Stimulated activated CD4-positive, alpha-beta T cell treated with anti-CD3 and anti-CD28 coated beads, Interleukin-1b, Interleukin-23, amount 100 ng/mL, for 4 hours (primary cell): ENCODE results near the gene PRKAB2.
"Not testable (repeated sequence)": the region's sequence is repeated elsewhere in the genome, so short reads cannot be mapped to it uniquely, and the experiment has no call there.

Experiments used
- DNase-seq, 2 donors: peaks; one replicate each; pipeline ENCODE4 v3.0.0-alpha.2; 2020; ENCODE audit warnings: low read depth in 2 of 2

The PRKAB2 gene

DNA sequence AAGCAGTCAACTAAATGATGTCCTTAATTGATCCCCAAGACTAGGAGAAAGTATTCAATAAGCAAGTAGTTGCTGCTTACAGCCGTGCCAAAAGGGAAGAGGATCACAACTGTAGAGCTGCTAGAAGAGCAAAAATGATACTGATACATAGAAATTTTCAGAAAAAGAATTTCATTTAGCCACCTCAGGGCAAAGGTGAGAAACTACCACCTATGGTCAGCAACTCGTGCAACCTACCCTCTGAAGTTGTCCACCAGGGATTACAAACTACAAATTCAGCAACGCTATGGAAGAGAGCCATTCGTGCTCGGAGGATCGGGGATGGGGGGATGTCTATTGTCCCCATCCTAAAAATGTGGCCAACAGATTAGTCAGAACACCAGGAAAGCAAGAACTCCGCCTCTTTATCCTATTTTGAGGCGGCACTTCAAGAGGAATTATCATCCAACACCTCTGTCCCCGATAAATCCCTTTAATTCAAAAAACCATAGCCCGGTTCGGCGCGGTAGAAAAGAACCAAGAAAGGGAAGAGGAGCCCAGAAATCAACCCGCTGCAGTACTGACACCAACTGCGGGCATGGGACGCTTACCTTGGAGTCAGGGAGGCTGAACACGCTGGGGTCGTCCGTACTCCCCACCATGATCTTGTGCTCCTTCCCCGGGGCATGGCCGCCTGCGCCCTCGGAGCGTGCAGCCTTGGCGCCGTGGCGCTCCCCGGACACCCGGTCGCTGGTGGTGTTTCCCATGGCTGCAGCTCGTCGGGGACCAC lies 687 bp downstream of the PRKAB2 start:
- DNase-seq, result no peak

DNA sequence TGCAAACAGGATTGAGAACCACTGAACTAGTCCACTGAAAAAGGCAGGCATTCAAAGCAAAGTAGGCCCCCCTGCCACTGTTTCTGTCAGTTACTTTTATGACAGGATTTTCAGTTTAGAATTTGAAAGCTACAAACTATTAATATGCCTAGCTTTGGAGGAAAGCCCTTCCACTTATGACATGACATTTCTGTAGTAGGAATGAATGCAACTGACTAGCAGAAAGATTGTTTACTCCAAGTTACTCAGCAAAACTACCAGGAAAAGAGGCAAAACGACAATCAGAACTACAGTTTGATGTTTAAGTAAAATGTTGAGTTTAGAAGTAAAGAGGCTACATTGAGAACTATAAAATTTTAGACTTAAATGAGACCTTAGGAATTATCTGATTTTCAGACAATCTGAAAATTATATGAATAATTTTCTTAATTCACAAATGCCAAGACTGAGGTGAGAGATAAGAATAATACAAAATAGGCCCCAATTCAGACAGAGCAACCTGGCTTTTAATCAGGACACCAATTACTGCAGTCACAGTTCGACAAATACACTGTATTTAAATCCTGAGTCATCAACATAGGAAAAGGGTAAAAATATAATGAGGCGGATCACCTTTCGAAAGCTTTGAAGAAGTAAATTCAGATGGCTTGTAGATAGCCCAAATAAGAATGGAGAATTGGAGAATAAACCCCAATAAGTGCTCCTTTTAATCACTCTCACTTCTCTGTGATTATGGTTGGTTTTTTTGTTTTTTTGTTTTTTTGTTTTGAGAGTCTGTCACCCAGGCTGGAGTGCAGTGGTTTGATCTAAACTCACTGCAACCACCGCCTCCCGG lies 2.2 kb downstream of the PRKAB2 start:
- no peak for DNase-seq

DNA sequence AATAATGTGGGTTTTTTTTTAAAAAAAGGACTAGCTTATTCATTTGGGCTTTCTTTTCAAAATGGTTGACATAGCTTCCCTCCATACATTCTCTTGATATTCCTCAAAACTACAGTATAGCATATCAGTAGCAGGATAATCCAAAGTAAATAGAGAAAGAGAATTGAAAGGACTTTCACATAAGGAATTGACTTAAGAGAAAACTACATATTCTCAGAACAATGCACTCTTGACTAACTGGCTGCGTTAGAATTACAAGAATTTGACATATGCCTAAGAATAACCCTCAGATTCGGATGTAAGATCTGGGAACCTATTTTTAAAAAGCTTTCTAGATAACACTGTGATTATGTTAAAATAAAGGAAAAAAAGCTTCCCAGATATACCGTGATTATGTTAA lies 3.1 kb downstream of the PRKAB2 start:
- DNase-seq, result no peak

DNA sequence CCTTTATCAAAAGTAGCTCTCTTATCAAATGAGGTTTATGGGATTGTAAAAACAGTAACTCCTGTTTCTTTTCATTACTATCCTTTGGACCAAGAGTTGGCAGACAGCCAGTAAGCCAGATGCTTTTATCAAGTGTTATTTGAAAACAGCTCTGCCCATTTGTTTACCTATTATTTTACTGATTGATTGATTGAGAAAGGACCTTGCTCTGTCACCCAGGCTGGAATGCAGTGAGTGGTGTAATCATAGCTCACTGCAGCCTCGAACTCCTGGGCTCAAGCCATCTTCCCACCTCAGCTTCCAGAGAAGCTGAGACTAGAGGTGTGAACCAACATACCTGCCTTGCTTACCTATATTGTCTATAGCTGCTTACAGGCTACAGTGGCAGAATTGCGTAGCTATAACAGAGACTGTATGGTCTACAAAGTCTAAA lies 3.6 kb downstream of the PRKAB2 start:
- DNase-seq, result no peak

DNA sequence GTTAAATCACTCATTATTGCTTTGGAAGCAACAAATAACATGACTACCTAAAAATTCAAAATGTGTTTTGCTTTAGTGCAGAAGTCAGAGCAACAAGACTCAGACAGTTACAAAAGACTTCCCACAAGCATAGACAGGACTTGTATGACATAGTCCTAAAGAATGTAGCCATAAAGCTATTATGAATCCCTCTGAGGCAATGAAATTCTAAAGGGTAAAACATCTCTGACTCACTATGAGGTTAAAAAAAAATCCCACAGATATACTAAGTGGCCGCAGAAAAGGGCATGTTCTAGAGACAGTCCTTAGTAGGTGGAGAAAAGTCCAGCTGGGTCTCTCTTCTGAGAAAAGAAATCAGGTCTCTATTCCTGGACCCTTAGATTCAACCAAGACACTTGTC lies 4.9 kb downstream of the PRKAB2 start:
- no peak for DNase-seq

DNA sequence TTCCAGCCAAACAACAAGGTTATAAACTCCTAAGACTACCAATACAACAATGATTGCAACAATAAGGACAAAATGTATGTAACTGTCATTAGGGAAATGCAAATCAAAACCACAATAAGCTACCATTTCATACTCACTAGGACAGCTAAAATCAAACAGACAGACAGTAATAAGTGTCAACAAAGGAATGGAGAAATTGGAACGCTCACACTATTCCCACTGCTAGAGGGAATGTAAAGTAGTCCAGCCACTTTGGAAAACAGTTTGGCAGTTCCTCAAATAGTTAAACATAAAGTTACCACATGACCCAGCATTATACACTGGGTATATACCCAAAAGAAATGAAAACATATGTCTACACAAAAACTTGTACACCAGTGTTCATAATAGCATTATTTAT lies 9.3 kb downstream of the PRKAB2 start:
- DNase-seq, result no peak

DNA sequence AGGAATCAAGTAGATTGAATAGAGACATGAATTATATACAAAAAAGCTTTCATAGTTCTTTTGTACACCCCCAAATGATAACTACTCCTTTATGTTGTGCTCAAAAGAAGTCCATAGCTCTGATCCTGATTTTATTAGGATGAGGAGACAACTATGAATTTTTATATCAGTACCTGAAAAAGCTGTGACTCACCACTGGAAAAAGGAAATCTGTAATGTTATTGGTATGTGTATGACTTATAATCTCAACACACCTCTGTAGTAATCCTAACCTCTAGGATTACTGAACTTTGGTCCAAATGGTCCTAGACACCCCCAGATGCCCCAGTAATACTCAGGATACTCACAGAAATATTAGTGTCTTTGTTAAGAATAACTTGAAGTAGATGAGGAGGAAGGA lies 10.2 kb downstream of the PRKAB2 start:
- DNase-seq, result no peak

DNA sequence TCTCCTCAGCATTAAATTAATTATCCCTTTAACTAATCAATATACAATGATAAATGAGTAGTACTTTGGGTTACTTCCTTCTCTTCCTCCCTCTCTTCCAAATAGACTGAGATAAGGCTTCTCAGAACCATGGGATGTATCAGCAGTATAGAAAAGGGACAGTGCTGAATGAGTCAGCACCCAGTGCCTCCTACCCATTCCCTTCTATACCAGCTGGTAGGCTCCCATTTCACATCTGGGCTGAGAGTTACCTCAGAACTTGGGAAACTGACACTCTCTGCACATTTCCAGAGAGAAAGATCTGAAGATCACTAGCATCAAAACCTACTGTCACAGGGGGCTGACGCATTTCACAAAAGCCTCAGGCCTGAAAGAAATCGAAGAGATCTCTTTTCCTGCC lies 15.2 kb downstream of the PRKAB2 start:
- DNase-seq, result not testable (repeated sequence)

DNA sequence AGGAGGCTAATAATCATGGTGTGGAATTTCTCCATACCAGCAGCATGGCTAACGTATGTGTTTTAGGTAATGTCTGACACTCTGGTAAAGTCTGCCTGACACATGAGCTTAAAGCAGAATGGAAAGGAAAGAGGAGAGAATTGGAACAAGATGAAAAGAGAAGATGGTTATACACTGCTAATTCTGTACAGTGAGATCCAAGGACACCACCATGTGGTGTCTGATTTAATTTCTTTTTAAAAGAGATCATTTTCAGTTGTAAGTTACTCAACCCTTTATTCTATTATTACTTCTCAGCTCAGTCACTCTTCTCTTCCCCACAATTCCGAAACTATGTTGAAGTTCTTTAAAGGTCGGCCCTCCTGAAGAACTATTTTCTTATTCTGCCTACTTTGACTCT lies 15.6 kb downstream of the PRKAB2 start:
- DNase-seq, result no peak

DNA sequence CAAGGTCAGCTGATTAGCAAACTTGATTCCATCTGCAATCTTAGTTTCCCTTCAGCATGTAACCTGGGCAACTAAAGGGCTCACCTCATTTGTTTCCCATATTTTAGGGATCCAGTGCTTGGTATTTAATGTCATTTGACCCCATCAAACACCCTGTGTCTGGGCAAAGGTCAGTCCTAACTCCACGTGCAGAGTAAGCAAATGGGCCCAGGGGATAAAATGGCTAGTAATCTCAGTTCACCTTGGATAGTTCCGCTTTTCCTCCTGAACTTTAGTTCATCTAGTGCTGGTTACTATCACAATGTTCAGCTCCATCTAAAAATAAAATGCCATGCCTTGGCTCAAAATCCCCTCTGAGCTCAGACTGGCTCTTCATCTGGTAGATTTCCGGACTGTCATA lies 19.5 kb downstream of the PRKAB2 start:
- no peak for DNase-seq

DNA sequence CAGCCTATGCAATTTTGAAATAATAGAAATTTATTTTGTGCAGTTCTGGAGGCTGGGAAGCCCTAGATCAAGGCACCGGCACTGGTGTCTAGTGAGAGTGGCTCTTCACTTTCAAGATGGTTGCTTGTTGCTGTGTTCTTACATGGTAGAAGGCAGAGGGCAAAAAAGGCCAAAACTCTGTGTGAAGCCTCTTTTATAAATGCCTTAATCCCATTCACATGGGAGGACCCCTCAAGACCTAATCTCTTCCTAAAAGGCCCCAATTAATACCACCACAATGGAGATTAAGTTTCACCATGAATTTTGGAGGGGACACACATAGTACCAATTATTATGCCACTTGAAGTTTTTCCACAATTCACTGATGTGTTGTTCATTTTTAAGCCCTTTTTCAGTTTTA lies 21.0 kb downstream of the PRKAB2 start:
- DNase-seq, result no peak

DNA sequence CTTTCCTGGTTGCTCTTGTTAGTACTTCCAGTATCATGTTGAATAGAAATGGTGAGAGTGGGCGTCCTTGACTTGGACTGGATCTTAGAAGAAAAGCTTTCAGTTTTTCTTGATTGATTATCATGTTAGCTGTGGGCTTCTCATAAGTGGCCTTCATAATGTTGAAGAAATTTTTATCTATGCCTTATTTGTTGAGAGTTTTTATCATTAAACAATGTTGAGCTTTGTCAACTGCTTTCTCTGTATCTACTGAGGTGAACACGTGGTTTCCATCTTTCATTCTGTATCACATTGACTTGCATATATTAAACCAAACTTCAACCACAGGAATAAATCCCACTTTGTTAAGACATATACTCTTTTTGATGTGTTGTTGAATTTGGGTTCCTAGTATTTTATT lies 29.4 kb downstream of the PRKAB2 start:
- no peak for DNase-seq

DNA sequence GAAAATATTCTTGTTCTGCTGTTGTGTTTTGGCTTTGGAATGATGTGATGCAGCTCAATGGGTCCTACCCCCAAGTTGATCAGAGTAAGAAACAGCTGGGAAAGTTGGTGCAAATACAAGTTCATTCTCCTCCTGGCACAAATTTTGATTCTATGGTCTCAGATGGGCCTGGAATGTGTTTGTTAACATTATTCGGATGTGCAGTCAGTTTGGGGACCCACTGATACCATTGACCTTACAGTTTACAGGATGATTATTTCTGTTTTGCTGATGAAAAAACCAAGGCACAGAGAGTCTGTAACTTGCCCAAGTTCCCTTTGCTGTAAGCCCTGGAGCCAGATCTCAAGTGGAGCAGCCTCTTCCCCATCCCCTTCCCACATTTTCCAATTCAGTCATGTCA lies 41.5 kb downstream of the PRKAB2 start:
- DNase-seq, result not testable (repeated sequence)

DNA sequence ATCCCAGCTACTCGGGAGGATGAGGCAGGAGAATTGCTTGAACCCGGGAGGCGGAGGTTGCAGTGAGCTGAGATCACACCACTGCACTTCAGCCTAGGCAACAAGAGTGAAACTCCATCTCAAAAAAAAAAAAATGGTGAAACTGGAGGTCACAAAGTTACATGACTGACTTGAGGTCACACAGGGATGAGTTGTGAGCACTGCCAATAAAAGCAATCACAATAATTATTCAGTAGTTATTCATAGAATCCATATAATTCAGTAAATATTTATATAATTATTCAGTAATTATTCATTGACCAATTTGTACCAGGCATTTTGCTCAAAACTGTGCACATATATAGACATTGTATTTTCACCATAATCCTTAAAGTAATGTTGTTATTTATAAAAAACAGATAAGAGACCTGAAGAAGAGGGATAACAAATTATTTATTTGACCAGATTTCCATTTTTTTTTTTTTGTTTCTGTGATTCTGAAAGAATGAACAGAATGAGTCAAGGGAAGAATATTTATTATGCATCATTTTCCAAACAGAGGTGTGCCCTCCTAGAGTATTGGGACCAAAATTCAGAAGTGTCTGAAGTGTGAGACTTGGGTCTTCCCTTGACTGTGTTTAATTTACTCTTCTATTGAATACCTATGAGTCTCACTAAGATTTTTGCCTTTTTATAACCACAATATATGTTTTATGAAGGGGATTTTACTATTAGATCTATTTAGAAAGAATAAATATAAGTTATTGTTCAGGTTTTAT lies 43.0 kb downstream of the PRKAB2 start:
- DNase-seq, result no peak

DNA sequence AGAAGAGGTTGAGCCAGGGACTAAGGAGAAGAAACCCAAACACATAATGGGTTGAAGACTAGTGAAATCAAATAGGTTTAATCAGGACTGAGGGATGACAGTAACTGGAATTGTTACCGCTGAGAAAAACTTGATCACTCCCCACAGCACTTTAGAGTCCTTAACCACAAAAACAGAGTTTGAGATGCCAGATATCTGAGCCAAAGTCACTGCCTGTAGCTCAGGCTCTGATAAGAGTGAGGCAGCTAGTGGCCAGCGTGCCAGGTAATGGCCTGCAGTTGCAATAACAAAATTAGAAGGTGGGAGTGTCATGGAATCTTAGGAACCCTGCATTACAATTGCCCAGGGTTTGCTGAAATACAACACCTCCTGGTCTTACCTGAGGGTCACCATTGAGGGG lies 48.0 kb downstream of the PRKAB2 start:
- DNase-seq, result no peak

DNA sequence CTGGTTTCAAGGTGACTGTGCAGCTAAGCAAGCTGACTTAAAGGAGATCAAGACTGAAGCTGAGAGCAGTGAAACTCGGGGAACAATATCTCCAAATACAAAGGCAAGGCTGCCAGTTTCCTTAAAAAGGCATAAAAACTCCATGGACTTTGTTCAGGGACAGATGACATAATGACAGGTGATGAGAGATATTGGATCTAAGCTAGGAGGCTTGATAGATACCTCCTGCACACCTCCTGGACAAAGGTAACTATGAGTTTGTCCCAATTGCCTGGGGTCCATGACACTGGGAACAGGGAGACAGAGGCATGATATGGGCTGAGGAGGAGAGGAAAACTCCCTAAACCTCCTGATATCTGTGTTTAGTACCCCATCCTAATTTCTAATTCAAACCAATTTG lies 55.2 kb downstream of the PRKAB2 start:
- DNase-seq, result no peak

DNA sequence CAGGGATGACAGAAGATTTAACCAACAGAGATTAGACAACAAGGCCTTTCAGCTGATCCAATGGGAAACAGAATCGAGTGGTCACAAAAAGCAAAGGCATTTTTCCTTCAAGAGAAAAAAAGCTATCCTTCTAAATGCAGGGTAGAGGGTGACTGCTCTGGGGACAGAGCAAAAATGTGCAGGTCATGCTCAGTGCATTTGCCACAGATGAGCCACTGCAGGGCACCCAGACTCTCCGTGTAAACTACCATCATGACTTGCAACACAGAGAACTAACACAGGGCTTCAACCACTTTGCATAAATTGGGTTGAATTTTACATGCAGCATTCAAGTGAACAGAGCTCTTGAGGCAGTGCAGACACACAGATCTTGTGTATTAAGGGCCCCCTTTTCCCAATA lies 56.8 kb downstream of the PRKAB2 start:
- DNase-seq, result no peak

DNA sequence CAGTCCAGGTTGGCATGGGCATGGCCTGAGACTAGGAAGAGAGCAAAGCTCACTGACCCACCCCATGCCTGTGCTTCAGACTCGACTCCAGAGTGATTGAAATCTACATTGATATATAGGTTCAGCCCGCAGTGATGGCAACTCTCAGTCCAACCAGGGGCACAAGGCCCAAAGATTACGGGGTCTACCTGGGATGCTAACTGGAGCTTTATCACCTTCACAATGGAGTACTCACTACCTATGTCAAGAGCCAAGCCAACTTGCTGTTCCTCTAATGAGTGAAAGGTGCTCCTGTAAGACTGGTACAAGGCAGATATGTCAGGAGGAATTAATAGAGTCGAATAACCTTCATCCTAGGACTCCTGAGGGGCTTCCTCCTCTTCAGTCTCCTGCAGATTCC lies 57.2 kb downstream of the PRKAB2 start:
- DNase-seq, result not testable (repeated sequence)

DNA sequence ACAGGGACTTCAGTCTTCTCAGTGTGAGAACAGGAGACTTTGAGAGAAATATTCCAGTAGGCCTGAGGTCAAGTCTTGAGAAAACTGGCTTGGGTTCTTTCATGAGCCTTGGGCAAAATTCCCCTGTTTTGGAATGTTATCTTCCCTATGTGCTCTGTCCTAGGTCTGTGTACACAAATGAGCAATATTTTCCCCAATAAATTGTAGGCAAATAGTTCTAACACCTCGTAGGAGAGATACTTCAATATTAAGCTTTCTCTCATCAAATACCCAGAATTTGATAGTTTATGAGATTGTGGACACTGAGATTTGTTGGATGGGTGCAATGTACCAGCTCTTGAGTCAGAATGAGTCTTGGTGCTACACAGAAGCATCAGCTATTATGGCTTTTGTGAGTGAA lies 57.9 kb downstream of the PRKAB2 start:
- DNase-seq, result not testable (repeated sequence)

DNA sequence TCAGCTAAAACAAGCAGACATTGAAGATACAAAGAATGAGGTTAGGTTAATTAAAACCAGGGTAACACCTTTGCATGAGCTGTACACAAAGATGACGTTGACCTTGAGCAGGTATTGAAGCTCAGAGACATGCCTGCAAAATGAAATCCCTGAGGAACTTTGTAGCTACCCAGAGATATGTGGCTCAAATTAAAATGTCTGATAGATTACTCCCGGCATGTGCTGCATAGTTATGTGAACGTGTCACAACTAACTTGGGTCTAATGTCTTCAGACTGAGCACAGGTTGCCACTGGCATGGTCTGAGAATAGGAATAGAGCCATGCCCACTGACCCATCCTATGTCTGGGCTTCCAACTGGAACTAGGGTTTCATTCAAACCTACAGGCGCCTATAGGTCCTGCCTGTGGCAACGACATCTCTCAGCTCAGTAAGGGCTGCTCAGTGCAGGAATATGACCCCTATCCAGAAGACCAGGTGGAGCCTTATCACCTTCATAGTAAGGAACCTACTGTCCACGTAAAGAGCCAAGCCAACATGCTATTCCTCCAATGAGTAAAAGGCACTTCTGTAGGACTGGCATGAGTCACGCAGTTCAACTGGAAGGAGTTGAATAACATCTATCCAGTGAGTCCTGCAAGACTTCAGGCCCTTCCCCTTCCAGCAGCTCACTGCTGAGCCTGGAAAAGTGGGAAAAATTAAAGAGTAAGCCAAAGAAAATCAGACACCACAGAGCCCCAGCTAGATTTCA lies 60.7 kb downstream of the PRKAB2 start:
- DNase-seq, result no peak

DNA sequence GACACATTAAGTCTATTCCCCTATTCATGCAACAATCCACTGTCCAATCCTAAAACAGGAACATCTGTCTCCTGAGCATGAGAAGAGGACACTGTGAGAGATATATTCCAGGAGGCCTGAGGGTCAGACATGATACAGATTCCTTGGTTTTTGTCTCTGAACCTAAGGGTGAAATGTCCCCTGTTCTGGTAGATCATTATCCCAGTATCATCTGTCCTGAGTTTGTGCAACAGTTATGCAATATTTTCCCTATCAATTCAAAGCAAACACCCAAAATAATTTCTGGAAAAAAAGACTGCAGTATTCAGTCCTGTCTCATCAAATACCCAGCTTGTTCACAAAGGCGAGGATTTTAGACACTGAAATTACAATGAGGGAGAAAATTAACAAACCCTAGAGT lies 61.4 kb downstream of the PRKAB2 start:
- no peak for DNase-seq

DNA sequence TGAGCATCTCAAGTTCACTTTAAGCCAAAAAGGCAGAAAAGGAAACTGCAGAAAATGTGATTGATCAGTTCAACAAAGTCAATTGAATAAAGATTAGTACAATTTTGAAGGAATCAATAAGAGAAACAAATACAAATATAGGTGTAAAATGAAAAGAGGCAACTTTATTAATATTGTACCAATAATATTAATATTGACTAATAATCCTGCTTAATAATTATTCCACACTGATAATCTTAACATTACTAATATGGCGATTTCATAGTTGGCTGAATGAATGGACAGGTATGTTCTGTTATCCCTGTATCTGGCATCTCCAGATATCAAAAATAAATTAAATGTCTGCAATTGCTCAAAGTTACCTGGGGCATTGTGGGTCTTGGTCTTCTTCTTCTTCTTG lies 61.8 kb downstream of the PRKAB2 start:
- no peak for DNase-seq
